HCT116 (cell line): Measurements from ENCODE around the gene IMPDH1. TPM values are rescaled to one million over a fixed set of nuclear protein-coding genes. Genes with fewer than 3 reads are reported as not detected.
A peak's percentile ranks its signal among the peaks of the same experiment; 100 is the strongest.

ENCODE experiments used
- ATAC-seq: fragments of 200-7000 bp; cut with Tn5 transposase; 2 replicates; pipeline ENCODE4 v1.9.1; 2020; ENCODE audit warnings: mild to moderate bottlenecking, moderate library complexity
- BruUV-seq: library from RNA; stranded (reverse); fragments of 400-500 nt; replicated peaks from 2 replicates; lab custom pipeline; 2021; lab: Mats Ljungman, UMichigan
- CTCF ChIA-PET: fragments of 300-600 bp; sonication (Branson Sonifier 250); formaldehyde crosslinking; loops from one replicate; lab custom pipeline; 2021; ENCODE audit warnings: antibody characterized with exemption; lab: Charles Lee
- POLR2A ChIA-PET: fragments of 300-600, 350-600 bp; sonication (Branson Sonifier 250); formaldehyde crosslinking; loops from one replicate; lab custom pipeline; 2021; ENCODE audit warnings: antibody characterized with exemption; lab: Charles Lee
- RAD21 ChIA-PET, 2 experiments: fragments of 300-600 bp; sonication (Branson Sonifier 250); formaldehyde crosslinking; loops; one replicate each; lab custom pipeline; 2023; ENCODE audit warnings: low total read pairs in 2 of 2; ENCODE audit not compliant: uncharacterized antibody in 2 of 2, unreplicated experiment in 2 of 2, low non-redundant PET in 1 of 2; lab: Charles Lee
- DNase-seq: peaks from one replicate; pipeline ENCODE4 v3.0.0-alpha.2; 2010; ENCODE audit warnings: low read depth, low spot score
- H2AFZ ChIP-seq: fragments of 200-600 bp; shearing (Covaris generic), sonication (generic); 2 replicates; pipeline ENCODE4 v1.6.1; 2017; ENCODE audit warnings: low read depth, mixed run types, mixed read lengths, antibody characterized with exemption, low read length; ENCODE audit not compliant: poor library complexity, severe bottlenecking
- H3K27ac ChIP-seq: 2 replicates; pipeline ENCODE4 v1.5.1; 2012; ENCODE audit warnings: low read depth, low read length
- H3K27me3 ChIP-seq: fragments of 200-600 bp; sonication (generic); 2 replicates; pipeline ENCODE4 v1.6.1; 2016; ENCODE audit warnings: mixed run types, low read length, mixed read lengths; ENCODE audit not compliant: insufficient read depth
- H3K36me3 ChIP-seq, 2 experiments: fragments of 200-500 bp in 1 of 2; fragments of 200-600 bp in 1 of 2; sonication (Bioruptor generic) in 1 of 2; sonication (generic) in 1 of 2; 2 replicates each; pipeline versions ENCODE4 v1.5.1 to v1.6.1; 2014 to 2016; ENCODE audit warnings: low read length in 2 of 2, inconsistent platforms in 1 of 2, mixed read lengths in 1 of 2, mixed run types in 1 of 2; ENCODE audit not compliant: insufficient read depth in 2 of 2, control insufficient read depth in 1 of 2
- H3K4me1 ChIP-seq, 2 experiments: fragments of 200-600 bp in 1 of 2; sonication (generic) in 1 of 2; 2 replicates each; pipeline versions ENCODE4 v1.5.1 to v1.6.1; 2012 to 2017; ENCODE audit warnings: low read length in 2 of 2, inconsistent platforms in 1 of 2, mild to moderate bottlenecking in 1 of 2, mixed read lengths in 1 of 2, mixed run types in 1 of 2, moderate library complexity in 1 of 2; ENCODE audit not compliant: insufficient read depth in 2 of 2, control insufficient read depth in 1 of 2
- H3K4me2 ChIP-seq: fragments of 200-600 bp; sonication (generic); 2 replicates; pipeline ENCODE4 v1.6.1; 2017; ENCODE audit warnings: mixed run types, low read length, mixed read lengths
- H3K4me3 ChIP-seq, 2 experiments: fragments of 200-600 bp in 1 of 2; sonication (generic) in 1 of 2; replicated peaks in 1 of 2; 2 replicates each; pipeline ENCODE4 v1.5.1; 2011 to 2016; ENCODE audit warnings: low read length in 2 of 2, control low read depth in 1 of 2, low read depth in 1 of 2, mild to moderate bottlenecking in 1 of 2, mixed read lengths in 1 of 2, mixed run types in 1 of 2
- H3K79me2 ChIP-seq: fragments of 200-600 bp; sonication (generic); 2 replicates; pipeline ENCODE4 v1.6.1; 2017; ENCODE audit warnings: mild to moderate bottlenecking, mixed run types, low read length, moderate library complexity, mixed read lengths; ENCODE audit not compliant: insufficient read depth
- H3K9ac ChIP-seq: fragments of 200-600 bp; sonication (generic); 2 replicates; pipeline ENCODE4 v1.6.1; 2016; ENCODE audit warnings: low read length, mixed read lengths
- H3K9me2 ChIP-seq: fragments of 200-600 bp; sonication (generic), shearing (Covaris generic); 2 replicates; pipeline ENCODE4 v1.6.1; 2017; ENCODE audit warnings: mixed run types, mild to moderate bottlenecking, moderate library complexity; ENCODE audit not compliant: insufficient read depth
- H3K9me3 ChIP-seq, 2 experiments: fragments of 200-500 bp in 1 of 2; fragments of 200-600 bp in 1 of 2; sonication (Bioruptor generic) in 1 of 2; sonication (generic) in 1 of 2; 2 replicates each; pipeline ENCODE4 v1.6.1; 2014 to 2017; ENCODE audit warnings: low read length in 2 of 2, mixed read lengths in 2 of 2, inconsistent platforms in 1 of 2, low read depth in 1 of 2, mild to moderate bottlenecking in 1 of 2, mixed run types in 1 of 2, moderate library complexity in 1 of 2; ENCODE audit not compliant: control insufficient read depth in 1 of 2, insufficient read depth in 1 of 2
- H4K20me1 ChIP-seq: fragments of 200-600 bp; sonication (generic), shearing (Covaris generic); 2 replicates; pipeline ENCODE4 v1.6.1; 2017; ENCODE audit warnings: mixed run types, mild to moderate bottlenecking, moderate library complexity; ENCODE audit not compliant: insufficient read depth
- CBX3 ChIP-seq: IDR thresholded peaks from 2 replicates; pipeline ENCODE4 v1.6.1; 2012; ENCODE audit warnings: low read depth
- EZH2phosphoT487 ChIP-seq: fragments of 200-600 bp; IDR thresholded peaks from 2 replicates; pipeline ENCODE4 v1.6.1; 2018; ENCODE audit warnings: antibody characterized with exemption, borderline replicate concordance
- POLR2A ChIP-seq: IDR thresholded peaks from 2 replicates; pipeline ENCODE4 v1.7.0; 2011; ENCODE audit warnings: borderline replicate concordance; ENCODE audit not compliant: insufficient read depth, insufficient read length; ENCODE audit errors: extremely low read depth
- RAD21 ChIP-seq: IDR thresholded peaks from 2 replicates; pipeline ENCODE4 v1.6.1; 2012; ENCODE audit warnings: low read depth, mild to moderate bottlenecking
- SIN3A ChIP-seq: IDR thresholded peaks from 2 replicates; pipeline ENCODE4 v1.6.1; 2012; ENCODE audit warnings: low read depth
- SP1 ChIP-seq: IDR thresholded peaks from 2 replicates; pipeline ENCODE4 v1.6.1; 2012; ENCODE audit warnings: low read depth
- TCF7L2 ChIP-seq: IDR thresholded peaks from 2 replicates; pipeline ENCODE4 v1.7.0; 2011; ENCODE audit warnings: borderline replicate concordance, inconsistent platforms; ENCODE audit not compliant: insufficient read depth, insufficient read length; ENCODE audit errors: extremely low read depth
- ZBTB33 ChIP-seq: IDR thresholded peaks from 2 replicates; pipeline ENCODE4 v1.6.1; 2011; ENCODE audit warnings: mild to moderate bottlenecking, low read length, moderate library complexity; ENCODE audit not compliant: insufficient replicate concordance; ENCODE audit errors: extremely low read depth
- ZFX ChIP-seq: fragments of 450-650 bp; IDR thresholded peaks from 2 replicates; pipeline ENCODE4 v1.6.1; 2017
- intact Hi-C: fragments of 100-400 bp; cut with micrococcal nuclease; formaldehyde crosslinking; loops from 2 replicates; pipeline ENCODE4 v1.10.0; 2022
- total RNA-seq: library from RNA; stranded (reverse); gene quantifications from one replicate; pipeline ENCODE4 v1.2.1, GENCODE V29; 2021; ENCODE audit not compliant: unreplicated experiment

Gene IMPDH1
- total RNA-seq, 1 experiment from 2014 or later: 98.2 TPM

GRCh38 chr7:128456255-128456725 is 46.5 kb upstream of the IMPDH1 start:
- intact Hi-C loops: no loop called here

More at GRCh38 chr7:128456255-128456725, 46.5 kb upstream of the IMPDH1 start:
- Histone ChIP-seq H3K9me3 (no peaks in the 10 kb centered on the region), H3K9me2 (no peaks in the 10 kb centered on the region), H3K27me3 (0 out of 2 replicates have a peak, but pooled peaks cover 4% of the 10 kb centered on the region), H3K4me1 (peaks cover 11 to 38% of the 10 kb centered on the region in 2 experiments), H3K36me3 (peaks cover 4 to 20% of the 10 kb centered on the region in 2 experiments; a peak in 3 of 4 replicates), H3K4me2 (peak overlapping the region; percentile 83), H4K20me1 (peaks cover 12% of the 10 kb centered on the region; the same call in 1 of the 2 replicates), H3K79me2 (peaks cover 48% of the 10 kb centered on the region), H3K27ac (peak overlapping the region; percentile 83), H3K9ac (peak overlapping the region; percentile 95), H3K4me3 (peak overlapping the region; percentile 73 to 99), H2AFZ (no peak overlapping the region)
- BruUV-seq: no TSS peak
- ChIA-PET CTCF (interaction anchor here (1.5 kb wide), 3 partner anchors 28 to 31 kb away, joined by 3 to 9 read pairs (median 7); no protein-coding TSS in a partner anchor), POLR2A (interaction anchor here (0.9 kb wide), 1 partner anchor 14 kb away, joined by 4 read pairs; no protein-coding TSS in a partner anchor), RAD21 (no interaction called here)
- TF ChIP-seq RAD21 (no peak), TCF7L2 (no peak), ZFX (no peak), ZBTB33 (no peak), POLR2A (no peak), EZH2phosphoT487 (no peak), SIN3A (no peak), SP1 (no peak), CBX3 (no peak)
- ATAC-seq (peak; percentile 49), DNase-seq (no peak)
